ENCODE measurements around the gene FILIP1. TPM values are rescaled to one million over a fixed set of nuclear protein-coding genes. Genes with fewer than 3 reads are reported as not detected.

Gene FILIP1
- total and polyA plus RNA-seq, 10 of the 15 experiments (the other 5 are each of a cell fraction or from before 2014, with no cell fraction given) = 0.23 to 2.0 (median 0.44) TPM

DNA sequence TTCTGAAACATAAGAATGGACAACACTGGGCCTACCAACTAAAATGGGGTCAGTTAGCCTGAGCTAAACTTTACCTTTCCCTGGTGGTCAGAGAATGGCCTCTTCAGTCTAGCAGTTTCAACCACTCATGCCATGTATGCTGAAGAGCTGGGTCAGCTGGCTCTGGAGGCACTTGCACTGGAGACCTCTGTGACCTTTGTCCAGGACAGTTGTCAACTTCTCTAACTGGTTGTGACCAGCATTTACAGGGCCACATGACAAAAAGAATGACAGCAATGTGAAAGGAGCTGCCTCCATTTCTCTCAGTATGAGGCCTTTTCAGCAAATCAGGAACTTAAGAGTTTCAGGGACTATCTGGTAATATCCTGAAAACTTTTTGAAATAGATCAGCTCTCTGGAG, 149.1 kb downstream of the FILIP1 start:
- H3K36me3 ChIP-seq (ENCODE audit: control insufficient read depth in 2 of 2, insufficient read depth in 2 of 2, low read length in 1 of 2) = no peaks in the 10 kb centered on the region
- ChIA-PET RAD21 (ENCODE audit: unreplicated experiment) (interaction anchor here (1.1 to 1.4 kb wide), 2 partner anchors 77 to 183 kb away, joined by 3 read pairs; no protein-coding TSS in a partner anchor), CTCF (interaction anchor here (0.8 kb wide), 1 partner anchor 22 kb away, joined by 3 read pairs; no protein-coding TSS in a partner anchor), POLR2A (no interaction called here), SMC1A (ENCODE audit: uncharacterized antibody, unreplicated experiment) (interaction anchor here (0.9 to 1.6 kb wide), 2 partner anchors 9 to 19 kb away, joined by 3 to 9 read pairs; no protein-coding TSS in a partner anchor)
- no peaks in the 10 kb centered on the region for H3K27me3 ChIP-seq (replicated peaks in 1 of 2; ENCODE audit: control insufficient read depth in 2 of 2, insufficient read depth in 2 of 2, low read length in 1 of 2)
- H3K79me2 ChIP-seq (ENCODE audit: control insufficient read depth, insufficient read depth, low read length) = no peaks in the 10 kb centered on the region
- in situ Hi-C loops (cut with MboI) (no loop called here), intact Hi-C loops (cut with micrococcal nuclease; ENCODE audit: unreplicated experiment) (no loop called here)
- FAIRE-seq (no peak), DNase-seq (ENCODE audit: low read depth, low spot score) (no peak), ATAC-seq (no peak)
- no peak overlapping the region for H3K27ac ChIP-seq (ENCODE audit: control insufficient read depth, insufficient read depth)
- H3K4me3 ChIP-seq = no peak overlapping the region
- no peaks in the 10 kb centered on the region for H3K9me3 ChIP-seq (replicated peaks; ENCODE audit: control insufficient read depth, insufficient read depth, low read length)
- H3K4me1 ChIP-seq (ENCODE audit: control insufficient read depth, insufficient read depth, low read length) = no peaks in the 10 kb centered on the region
- H4K20me1 ChIP-seq (ENCODE audit: control insufficient read depth, insufficient read depth) = no peaks in the 10 kb centered on the region
- BruUV-seq (replicated peaks) = no TSS peak
- H2AFZ ChIP-seq (ENCODE audit: control insufficient read depth, low read depth, low read length) = no peak overlapping the region
- no peak overlapping the region for H3K9ac ChIP-seq (ENCODE audit: control insufficient read depth, insufficient read depth, low read length)
- H3K4me2 ChIP-seq (ENCODE audit: control insufficient read depth, insufficient read depth) = no peak overlapping the region
- TF ChIP-seq RELA (IDR thresholded peaks at IDR 0.05; ENCODE audit: borderline replicate concordance, partially characterized antibody) = no peak
- TF ChIP-seq, protein P1, sequence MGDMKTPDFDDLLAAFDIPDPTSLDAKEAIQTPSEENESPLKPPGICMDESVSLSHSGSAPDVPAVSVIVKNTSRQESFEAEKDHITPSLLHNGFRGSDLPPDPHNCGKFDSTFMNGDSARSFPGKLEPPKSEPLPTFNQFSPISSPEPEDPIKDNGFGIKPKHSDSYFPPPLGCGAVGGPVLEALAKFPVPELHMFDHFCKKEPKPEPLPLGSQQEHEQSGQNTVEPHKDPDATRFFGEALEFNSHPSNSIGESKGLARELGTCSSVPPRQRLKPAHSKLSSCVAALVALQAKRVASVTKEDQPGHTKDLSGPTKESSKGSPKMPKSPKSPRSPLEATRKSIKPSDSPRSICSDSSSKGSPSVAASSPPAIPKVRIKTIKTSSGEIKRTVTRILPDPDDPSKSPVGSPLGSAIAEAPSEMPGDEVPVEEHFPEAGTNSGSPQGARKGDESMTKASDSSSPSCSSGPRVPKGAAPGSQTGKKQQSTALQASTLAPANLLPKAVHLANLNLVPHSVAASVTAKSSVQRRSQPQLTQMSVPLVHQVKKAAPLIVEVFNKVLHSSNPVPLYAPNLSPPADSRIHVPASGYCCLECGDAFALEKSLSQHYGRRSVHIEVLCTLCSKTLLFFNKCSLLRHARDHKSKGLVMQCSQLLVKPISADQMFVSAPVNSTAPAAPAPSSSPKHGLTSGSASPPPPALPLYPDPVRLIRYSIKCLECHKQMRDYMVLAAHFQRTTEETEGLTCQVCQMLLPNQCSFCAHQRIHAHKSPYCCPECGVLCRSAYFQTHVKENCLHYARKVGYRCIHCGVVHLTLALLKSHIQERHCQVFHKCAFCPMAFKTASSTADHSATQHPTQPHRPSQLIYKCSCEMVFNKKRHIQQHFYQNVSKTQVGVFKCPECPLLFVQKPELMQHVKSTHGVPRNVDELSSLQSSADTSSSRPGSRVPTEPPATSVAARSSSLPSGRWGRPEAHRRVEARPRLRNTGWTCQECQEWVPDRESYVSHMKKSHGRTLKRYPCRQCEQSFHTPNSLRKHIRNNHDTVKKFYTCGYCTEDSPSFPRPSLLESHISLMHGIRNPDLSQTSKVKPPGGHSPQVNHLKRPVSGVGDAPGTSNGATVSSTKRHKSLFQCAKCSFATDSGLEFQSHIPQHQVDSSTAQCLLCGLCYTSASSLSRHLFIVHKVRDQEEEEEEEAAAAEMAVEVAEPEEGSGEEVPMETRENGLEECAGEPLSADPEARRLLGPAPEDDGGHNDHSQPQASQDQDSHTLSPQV (IDR thresholded peaks at IDR 0.05) = no peak
- no peak for TF ChIP-seq SP1 (IDR thresholded peaks at IDR 0.05; ENCODE audit: low read depth, low read length)
- no peak for TF ChIP-seq FOXK2 (IDR thresholded peaks at IDR 0.05)
- TF ChIP-seq, protein P2, sequence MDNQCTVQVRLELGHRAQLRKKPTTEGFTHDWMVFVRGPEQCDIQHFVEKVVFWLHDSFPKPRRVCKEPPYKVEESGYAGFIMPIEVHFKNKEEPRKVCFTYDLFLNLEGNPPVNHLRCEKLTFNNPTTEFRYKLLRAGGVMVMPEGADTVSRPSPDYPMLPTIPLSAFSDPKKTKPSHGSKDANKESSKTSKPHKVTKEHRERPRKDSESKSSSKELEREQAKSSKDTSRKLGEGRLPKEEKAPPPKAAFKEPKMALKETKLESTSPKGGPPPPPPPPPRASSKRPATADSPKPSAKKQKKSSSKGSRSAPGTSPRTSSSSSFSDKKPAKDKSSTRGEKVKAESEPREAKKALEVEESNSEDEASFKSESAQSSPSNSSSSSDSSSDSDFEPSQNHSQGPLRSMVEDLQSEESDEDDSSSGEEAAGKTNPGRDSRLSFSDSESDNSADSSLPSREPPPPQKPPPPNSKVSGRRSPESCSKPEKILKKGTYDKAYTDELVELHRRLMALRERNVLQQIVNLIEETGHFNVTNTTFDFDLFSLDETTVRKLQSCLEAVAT (IDR thresholded peaks at IDR 0.05) = no peak
- no peak for TF ChIP-seq EED (IDR thresholded peaks at IDR 0.05; ENCODE audit: low read depth)
- TF ChIP-seq IKZF1 (conservative IDR thresholded peaks at IDR 0.05) = no peak
- no peak for TF ChIP-seq ZSCAN29 (IDR thresholded peaks at IDR 0.05)
- no peak for TF ChIP-seq POLR2AphosphoS2 (IDR thresholded peaks at IDR 0.05; ENCODE audit: low read depth, low read length)
- no peak for TF ChIP-seq CREB1 (IDR thresholded peaks at IDR 0.05; ENCODE audit: low read depth)
- TF ChIP-seq, protein P3, sequence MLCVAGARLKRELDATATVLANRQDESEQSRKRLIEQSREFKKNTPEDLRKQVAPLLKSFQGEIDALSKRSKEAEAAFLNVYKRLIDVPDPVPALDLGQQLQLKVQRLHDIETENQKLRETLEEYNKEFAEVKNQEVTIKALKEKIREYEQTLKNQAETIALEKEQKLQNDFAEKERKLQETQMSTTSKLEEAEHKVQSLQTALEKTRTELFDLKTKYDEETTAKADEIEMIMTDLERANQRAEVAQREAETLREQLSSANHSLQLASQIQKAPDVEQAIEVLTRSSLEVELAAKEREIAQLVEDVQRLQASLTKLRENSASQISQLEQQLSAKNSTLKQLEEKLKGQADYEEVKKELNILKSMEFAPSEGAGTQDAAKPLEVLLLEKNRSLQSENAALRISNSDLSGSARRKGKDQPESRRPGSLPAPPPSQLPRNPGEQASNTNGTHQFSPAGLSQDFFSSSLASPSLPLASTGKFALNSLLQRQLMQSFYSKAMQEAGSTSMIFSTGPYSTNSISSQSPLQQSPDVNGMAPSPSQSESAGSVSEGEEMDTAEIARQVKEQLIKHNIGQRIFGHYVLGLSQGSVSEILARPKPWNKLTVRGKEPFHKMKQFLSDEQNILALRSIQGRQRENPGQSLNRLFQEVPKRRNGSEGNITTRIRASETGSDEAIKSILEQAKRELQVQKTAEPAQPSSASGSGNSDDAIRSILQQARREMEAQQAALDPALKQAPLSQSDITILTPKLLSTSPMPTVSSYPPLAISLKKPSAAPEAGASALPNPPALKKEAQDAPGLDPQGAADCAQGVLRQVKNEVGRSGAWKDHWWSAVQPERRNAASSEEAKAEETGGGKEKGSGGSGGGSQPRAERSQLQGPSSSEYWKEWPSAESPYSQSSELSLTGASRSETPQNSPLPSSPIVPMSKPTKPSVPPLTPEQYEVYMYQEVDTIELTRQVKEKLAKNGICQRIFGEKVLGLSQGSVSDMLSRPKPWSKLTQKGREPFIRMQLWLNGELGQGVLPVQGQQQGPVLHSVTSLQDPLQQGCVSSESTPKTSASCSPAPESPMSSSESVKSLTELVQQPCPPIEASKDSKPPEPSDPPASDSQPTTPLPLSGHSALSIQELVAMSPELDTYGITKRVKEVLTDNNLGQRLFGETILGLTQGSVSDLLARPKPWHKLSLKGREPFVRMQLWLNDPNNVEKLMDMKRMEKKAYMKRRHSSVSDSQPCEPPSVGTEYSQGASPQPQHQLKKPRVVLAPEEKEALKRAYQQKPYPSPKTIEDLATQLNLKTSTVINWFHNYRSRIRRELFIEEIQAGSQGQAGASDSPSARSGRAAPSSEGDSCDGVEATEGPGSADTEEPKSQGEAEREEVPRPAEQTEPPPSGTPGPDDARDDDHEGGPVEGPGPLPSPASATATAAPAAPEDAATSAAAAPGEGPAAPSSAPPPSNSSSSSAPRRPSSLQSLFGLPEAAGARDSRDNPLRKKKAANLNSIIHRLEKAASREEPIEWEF (IDR thresholded peaks at IDR 0.05; ENCODE audit: insufficient replicate concordance, low read depth, low read length) = no peak

Data from GM12878 (cell line).